Measurements from ENCODE around the gene RAB44.

Gene RAB44

DNA sequence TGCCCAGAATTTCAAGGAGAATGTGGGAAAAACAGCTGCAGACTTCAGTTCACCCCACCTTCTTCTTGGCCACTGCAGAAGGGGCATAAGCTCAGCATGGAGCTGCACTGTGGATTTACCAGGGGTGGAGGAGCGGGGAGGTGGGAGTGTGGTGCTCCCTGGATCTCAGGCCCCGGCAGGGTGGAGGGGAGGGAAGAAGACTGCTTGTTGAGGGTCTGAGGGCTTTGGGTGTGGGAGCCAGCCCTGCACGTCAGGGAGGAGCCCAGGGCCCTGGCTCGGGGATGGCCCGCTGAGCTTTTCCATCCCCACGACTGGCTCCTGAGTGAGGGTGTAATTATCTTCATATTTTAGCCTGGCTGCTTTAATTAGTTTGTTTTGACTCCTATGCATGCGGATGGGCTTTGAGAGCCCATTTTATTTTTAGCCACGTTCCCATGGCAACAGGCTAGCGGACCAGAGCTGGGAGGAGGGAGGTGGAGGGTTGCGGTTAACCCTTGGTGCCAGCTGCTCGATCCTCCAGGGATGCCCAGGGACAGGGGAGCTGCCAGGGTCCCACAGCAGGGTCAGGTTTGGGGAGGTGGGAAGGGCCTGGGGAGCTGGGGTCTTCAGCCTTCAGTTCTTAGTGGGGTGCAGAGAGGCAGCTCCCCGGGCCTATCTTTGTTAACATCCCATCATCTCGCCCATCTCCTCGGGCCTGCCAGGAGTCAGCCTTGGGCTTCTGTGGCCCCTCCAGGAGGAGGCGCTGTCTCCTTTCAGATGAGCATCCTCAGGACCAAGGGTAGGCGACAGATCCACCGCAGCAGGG, 68.2 kb downstream of the RAB44 start:
- Histone ChIP-seq H3K9me3 (ENCODE audit: low read depth, low read length) (no peaks in the 10 kb centered on the region), H3K36me3 (ENCODE audit: insufficient read depth, low read length) (no peaks in the 10 kb centered on the region), H3K4me3 (no peak overlapping the region), H3K27ac (no peak overlapping the region), H3K9ac (ENCODE audit: insufficient read length) (no peak overlapping the region)
- TF ChIP-seq POLR2AphosphoS5 (IDR thresholded peaks at IDR 0.05; ENCODE audit: borderline replicate concordance, low read depth, low read length) = no peak
- TF ChIP-seq FOXP2 (optimal IDR thresholded peaks at IDR 0.05; ENCODE audit: control extremely low read depth, extremely low read length, insufficient read depth) = no peak
- TF ChIP-seq EZH2 (IDR thresholded peaks at IDR 0.05) = no peak
- DNase-seq (ENCODE audit: low read depth, low spot score) = peak; percentile 18

DNA sequence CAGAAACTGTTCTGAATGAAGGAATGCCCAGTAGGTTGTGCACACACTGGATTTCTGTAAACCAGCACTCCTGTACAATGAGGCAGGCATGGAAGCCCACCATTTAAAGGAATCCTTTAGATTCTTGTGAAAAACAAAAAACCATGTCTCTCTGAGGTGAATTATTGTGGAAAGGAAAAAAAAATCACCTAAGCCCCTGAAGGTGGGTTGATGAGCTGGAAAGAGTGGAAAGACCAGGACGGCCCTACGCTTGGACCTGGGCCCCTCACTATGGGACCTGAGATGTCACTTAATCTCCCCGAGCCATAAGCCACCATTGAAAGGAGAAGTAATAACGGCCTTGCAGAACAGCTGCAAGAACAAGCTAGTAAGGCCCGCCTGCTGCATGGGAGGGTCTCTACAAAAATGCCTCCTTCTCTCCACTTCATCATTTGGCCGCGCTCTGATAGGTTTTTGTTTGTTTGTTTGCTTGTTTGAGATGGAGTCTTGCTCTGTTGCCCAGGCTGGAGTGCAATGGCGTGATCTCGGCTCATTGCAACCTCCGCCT, 68.8 kb downstream of the RAB44 start:
- no peak for DNase-seq (ENCODE audit: low read depth, low spot score)
- no peak overlapping the region for H3K9ac ChIP-seq (ENCODE audit: insufficient read length)
- no peak overlapping the region for H3K4me3 ChIP-seq
- no peak overlapping the region for H3K27ac ChIP-seq
- H3K36me3 ChIP-seq (ENCODE audit: insufficient read depth, low read length) = no peaks in the 10 kb centered on the region
- TF ChIP-seq POLR2AphosphoS5 (IDR thresholded peaks at IDR 0.05; ENCODE audit: borderline replicate concordance, low read depth, low read length) (no peak), FOXP2 (optimal IDR thresholded peaks at IDR 0.05; ENCODE audit: control extremely low read depth, extremely low read length, insufficient read depth) (no peak), EZH2 (IDR thresholded peaks at IDR 0.05) (no peak)
- no peaks in the 10 kb centered on the region for H3K9me3 ChIP-seq (ENCODE audit: low read depth, low read length)

DNA sequence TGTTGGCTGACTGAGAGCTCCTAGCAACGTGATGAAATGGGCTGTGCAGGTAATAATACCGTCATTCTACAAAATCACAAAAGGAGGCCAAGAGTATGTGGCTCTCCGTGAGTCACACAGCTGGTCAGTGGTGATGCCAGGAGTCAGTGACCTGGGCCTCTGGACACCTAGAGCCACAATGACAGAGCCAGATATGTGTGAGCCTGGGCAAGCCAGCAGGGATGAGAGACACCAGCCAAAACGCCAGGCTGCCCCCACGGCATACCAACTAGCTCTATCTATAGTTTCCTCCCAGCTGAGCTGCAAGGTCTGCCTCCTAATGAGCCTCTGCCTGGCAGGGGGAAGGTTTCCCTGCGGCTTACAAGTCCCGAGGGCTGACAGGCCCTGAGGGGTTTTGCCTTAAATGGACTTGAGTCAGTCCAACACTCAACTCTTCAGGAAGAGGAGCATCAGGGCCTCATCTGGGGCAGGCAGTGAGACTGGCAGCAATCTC, 71.6 kb downstream of the RAB44 start:
- no peak for DNase-seq (ENCODE audit: low read depth, low spot score)
- Histone ChIP-seq H3K9ac (ENCODE audit: insufficient read length) (no peak overlapping the region), H3K36me3 (ENCODE audit: insufficient read depth, low read length) (no peaks in the 10 kb centered on the region), H3K27ac (no peak overlapping the region), H3K4me3 (no peak overlapping the region), H3K9me3 (ENCODE audit: low read depth, low read length) (no peaks in the 10 kb centered on the region)
- TF ChIP-seq EZH2 (IDR thresholded peaks at IDR 0.05) (no peak), FOXP2 (optimal IDR thresholded peaks at IDR 0.05; ENCODE audit: control extremely low read depth, extremely low read length, insufficient read depth) (no peak), POLR2AphosphoS5 (IDR thresholded peaks at IDR 0.05; ENCODE audit: borderline replicate concordance, low read depth, low read length) (no peak)

DNA sequence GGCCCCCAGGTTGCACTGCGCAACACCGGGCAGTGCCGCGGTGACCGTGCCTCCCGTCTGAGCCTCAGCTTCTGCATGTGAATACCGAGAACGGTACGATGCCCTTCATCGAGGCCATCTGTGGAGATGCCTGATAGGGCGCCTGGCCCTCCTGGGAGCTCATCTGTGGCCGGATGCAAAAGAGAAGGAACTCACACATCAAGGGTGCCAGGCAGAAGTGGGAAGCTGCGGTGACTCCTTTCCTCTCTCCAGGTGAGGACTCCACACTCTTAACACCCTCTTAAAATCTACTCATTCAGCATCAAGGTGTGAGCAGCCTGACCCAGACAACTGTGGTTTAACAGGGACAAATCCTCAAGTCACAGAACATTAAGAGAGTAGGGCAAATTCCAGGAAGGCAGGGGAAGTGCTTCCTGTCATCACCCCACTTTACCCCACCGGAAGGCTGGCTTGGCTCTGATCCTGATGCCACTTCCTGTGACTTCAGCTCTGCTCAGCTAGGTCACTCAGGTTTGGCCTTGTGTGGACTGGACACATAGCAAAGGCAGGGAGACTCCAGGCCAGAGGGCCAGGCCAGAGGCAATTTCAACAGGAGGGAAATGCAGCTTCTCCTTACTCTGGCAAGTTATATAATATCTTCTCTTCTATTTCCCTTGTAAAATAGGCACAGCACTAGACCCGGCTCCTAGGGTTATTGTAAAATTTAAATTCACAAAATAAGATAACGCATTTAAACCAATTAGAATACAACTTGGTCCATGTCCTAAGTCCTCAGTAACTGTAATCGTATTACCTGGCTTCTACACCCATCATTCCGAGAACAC, 72.3 kb downstream of the RAB44 start:
- DNase-seq (ENCODE audit: low read depth, low spot score) = no peak
- Histone ChIP-seq H3K9me3 (ENCODE audit: low read depth, low read length) (no peaks in the 10 kb centered on the region), H3K4me3 (no peak overlapping the region), H3K27ac (no peak overlapping the region), H3K9ac (ENCODE audit: insufficient read length) (no peak overlapping the region), H3K36me3 (ENCODE audit: insufficient read depth, low read length) (no peaks in the 10 kb centered on the region)
- TF ChIP-seq FOXP2 (optimal IDR thresholded peaks at IDR 0.05; ENCODE audit: control extremely low read depth, extremely low read length, insufficient read depth) (no peak), POLR2AphosphoS5 (IDR thresholded peaks at IDR 0.05; ENCODE audit: borderline replicate concordance, low read depth, low read length) (no peak), EZH2 (IDR thresholded peaks at IDR 0.05) (no peak)

DNA sequence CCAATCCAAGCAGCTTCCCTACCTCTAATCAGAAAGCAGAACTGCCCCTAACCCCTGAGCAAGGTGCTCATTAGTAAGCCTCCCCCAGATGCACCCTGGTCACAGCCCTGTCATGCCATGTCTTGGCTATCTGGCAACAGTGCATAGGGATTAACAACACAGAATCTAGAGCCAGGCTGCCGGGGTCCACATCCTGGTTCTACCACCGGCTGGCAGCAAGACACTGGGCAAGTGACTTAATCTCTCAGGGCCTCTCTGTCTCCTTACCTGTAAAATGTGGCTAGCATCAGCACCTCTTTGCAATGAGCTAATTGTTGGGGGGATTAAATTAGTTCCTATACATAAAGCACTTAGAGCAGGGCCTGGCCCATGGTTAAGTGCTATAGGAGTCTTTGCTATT, 73.5 kb downstream of the RAB44 start:
- no peak for DNase-seq (ENCODE audit: low read depth, low spot score)
- no peak for TF ChIP-seq EZH2 (IDR thresholded peaks at IDR 0.05)
- TF ChIP-seq FOXP2 (optimal IDR thresholded peaks at IDR 0.05; ENCODE audit: control extremely low read depth, extremely low read length, insufficient read depth) = no peak
- no peak for TF ChIP-seq POLR2AphosphoS5 (IDR thresholded peaks at IDR 0.05; ENCODE audit: borderline replicate concordance, low read depth, low read length)
- no peak overlapping the region for H3K4me3 ChIP-seq
- H3K36me3 ChIP-seq (ENCODE audit: insufficient read depth, low read length) = no peaks in the 10 kb centered on the region
- H3K27ac ChIP-seq = no peak overlapping the region
- H3K9me3 ChIP-seq (ENCODE audit: low read depth, low read length) = no peaks in the 10 kb centered on the region
- H3K9ac ChIP-seq (ENCODE audit: insufficient read length) = no peak overlapping the region

DNA sequence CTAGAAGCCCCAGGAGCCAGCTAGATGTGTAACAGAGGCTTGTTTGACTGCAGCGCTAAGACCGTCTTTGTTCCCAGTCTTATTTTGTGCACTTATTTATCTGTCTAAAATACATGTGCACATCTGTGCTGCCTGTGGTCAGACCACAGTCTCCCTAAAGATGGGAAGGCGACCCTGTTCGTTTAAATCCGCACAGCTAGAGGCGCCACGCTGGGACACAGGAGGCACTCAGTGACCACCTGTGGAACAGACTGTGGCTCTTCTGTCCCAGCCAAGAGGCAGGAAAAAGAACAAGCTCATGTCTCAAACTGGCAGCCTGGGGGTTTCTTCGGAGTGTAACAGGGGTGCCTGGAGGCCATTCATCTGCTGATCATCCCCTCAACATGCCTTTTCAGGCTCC, 74.8 kb downstream of the RAB44 start:
- H3K9me3 ChIP-seq (ENCODE audit: low read depth, low read length) = no peaks in the 10 kb centered on the region
- no peak for DNase-seq (ENCODE audit: low read depth, low spot score)
- H3K27ac ChIP-seq = no peak overlapping the region
- no peaks in the 10 kb centered on the region for H3K36me3 ChIP-seq (ENCODE audit: insufficient read depth, low read length)
- H3K9ac ChIP-seq (ENCODE audit: insufficient read length) = no peak overlapping the region
- TF ChIP-seq POLR2AphosphoS5 (IDR thresholded peaks at IDR 0.05; ENCODE audit: borderline replicate concordance, low read depth, low read length) (no peak), FOXP2 (optimal IDR thresholded peaks at IDR 0.05; ENCODE audit: control extremely low read depth, extremely low read length, insufficient read depth) (no peak), EZH2 (IDR thresholded peaks at IDR 0.05) (no peak)
- H3K4me3 ChIP-seq = no peak overlapping the region

DNA sequence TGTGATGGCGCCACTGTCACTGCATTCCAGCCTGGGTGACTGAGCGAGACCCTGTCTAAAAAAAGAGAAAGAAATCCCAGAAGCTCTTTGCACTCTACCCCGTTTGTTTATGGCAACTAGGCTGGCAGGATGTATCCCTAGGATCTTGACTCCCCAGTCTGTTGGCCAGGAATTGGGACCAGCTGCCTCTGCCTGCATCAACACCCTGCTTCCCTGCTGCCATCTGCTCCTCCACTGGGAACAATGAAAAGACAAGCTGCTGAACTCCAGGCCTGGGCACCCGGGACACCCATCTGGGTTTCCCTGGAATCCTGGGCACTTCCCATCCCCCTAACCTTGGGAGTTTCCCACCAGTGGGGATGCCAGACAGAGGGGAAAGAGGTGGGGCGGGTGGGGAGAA, 76.7 kb downstream of the RAB44 start:
- Histone ChIP-seq H3K9ac (ENCODE audit: insufficient read length) (no peak overlapping the region), H3K9me3 (ENCODE audit: low read depth, low read length) (no peaks in the 10 kb centered on the region), H3K27ac (no peak overlapping the region), H3K36me3 (ENCODE audit: insufficient read depth, low read length) (no peaks in the 10 kb centered on the region), H3K4me3 (no peak overlapping the region)
- DNase-seq (ENCODE audit: low read depth, low spot score) = no peak
- TF ChIP-seq POLR2AphosphoS5 (IDR thresholded peaks at IDR 0.05; ENCODE audit: borderline replicate concordance, low read depth, low read length) = no peak
- no peak for TF ChIP-seq EZH2 (IDR thresholded peaks at IDR 0.05)
- TF ChIP-seq FOXP2 (optimal IDR thresholded peaks at IDR 0.05; ENCODE audit: control extremely low read depth, extremely low read length, insufficient read depth) = no peak

DNA sequence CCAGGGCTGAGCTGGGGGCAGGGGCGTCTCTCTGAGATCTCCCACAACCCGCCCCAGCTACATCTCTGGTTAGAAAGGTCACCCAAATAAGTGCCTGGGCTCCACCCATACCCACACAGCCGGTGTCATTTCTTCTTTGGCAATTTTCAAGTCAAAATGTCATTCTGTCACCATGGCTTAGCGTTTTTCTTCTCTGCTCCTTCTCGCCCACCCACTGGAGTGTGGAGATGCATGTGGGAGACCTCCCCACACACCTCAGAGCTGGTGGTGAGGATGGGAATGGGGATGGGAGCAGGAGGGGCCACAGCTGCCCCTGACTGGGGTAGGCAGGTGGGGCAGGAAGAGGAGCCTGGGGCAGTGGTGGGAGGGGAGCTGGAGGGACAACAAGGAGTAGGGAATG, 78.5 kb downstream of the RAB44 start:
- no peaks in the 10 kb centered on the region for H3K9me3 ChIP-seq (ENCODE audit: low read depth, low read length)
- H3K27ac ChIP-seq = no peak overlapping the region
- DNase-seq (ENCODE audit: low read depth, low spot score) = no peak
- no peaks in the 10 kb centered on the region for H3K36me3 ChIP-seq (ENCODE audit: insufficient read depth, low read length)
- no peak overlapping the region for H3K9ac ChIP-seq (ENCODE audit: insufficient read length)
- H3K4me3 ChIP-seq = no peak overlapping the region
- TF ChIP-seq EZH2 (IDR thresholded peaks at IDR 0.05) = no peak
- TF ChIP-seq POLR2AphosphoS5 (IDR thresholded peaks at IDR 0.05; ENCODE audit: borderline replicate concordance, low read depth, low read length) = no peak

All from SK-N-MC (cell line).